ENCODE results near the gene C1GALT1C1L.
"Not testable (repeated sequence)": the region's sequence is repeated elsewhere in the genome, so short reads cannot be mapped to it uniquely, and the experiment has no call there.

DNA sequence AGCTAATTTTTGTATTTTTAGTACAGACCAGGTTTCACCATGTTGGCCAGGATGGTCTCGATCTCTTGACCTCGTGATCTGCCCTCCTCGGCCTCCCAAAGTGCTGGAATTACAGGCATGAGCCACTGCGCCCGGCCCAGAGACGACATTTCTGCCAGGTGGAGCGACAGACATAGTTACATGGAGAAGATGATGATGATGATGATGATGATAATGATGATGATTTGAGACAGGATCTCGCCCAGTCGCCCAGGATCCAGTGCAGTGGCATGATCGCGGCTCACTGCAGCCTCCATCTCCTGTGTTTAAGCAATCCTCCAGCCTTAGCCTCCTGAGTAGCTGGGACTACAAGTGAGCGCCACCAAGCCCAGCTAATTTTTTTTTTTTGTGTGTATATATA is 40.1 kb downstream of the C1GALT1C1L start:
- TF ChIP-seq POLR2AphosphoS5, POLR2A (IDR thresholded peaks at IDR 0.05): not testable (repeated sequence)
- TF ChIP-seq, protein P1, sequence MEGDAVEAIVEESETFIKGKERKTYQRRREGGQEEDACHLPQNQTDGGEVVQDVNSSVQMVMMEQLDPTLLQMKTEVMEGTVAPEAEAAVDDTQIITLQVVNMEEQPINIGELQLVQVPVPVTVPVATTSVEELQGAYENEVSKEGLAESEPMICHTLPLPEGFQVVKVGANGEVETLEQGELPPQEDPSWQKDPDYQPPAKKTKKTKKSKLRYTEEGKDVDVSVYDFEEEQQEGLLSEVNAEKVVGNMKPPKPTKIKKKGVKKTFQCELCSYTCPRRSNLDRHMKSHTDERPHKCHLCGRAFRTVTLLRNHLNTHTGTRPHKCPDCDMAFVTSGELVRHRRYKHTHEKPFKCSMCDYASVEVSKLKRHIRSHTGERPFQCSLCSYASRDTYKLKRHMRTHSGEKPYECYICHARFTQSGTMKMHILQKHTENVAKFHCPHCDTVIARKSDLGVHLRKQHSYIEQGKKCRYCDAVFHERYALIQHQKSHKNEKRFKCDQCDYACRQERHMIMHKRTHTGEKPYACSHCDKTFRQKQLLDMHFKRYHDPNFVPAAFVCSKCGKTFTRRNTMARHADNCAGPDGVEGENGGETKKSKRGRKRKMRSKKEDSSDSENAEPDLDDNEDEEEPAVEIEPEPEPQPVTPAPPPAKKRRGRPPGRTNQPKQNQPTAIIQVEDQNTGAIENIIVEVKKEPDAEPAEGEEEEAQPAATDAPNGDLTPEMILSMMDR (IDR thresholded peaks at IDR 0.05): not testable (repeated sequence)
